ENCODE results near the gene C22orf15. TPM values are rescaled to one million over a fixed set of nuclear protein-coding genes. Genes with fewer than 3 reads are reported as not detected.

Gene C22orf15
- total RNA-seq, 2 donors from 2014 or later, result not detected

GRCh38 chr22:23769321-23769965 lies 6.7 kb downstream of the C22orf15 start:
- intact Hi-C loops (cut with DNase I), result loop anchor here (5.0 kb wide), 1 partner anchor 227 kb away; no protein-coding TSS in a partner anchor
- H3K4me3 ChIP-seq, result no peak overlapping the region

GRCh38 chr22:23772315-23772648 lies 9.5 kb downstream of the C22orf15 start:
- WGBS, result 17% methylated on average over 4 of the region's 6 CpGs

More at GRCh38 chr22:23769321-23769965, 6.7 kb downstream of the C22orf15 start:
- Histone ChIP-seq H3K4me1 (replicated peaks) (peaks cover 6% of the 10 kb centered on the region), H3K9me3 (no peaks in the 10 kb centered on the region), H3K27me3 (replicated peaks; ENCODE audit: insufficient read depth) (no peaks in the 10 kb centered on the region), H3K36me3 (no peaks in the 10 kb centered on the region), H3K27ac (no peak overlapping the region)
- TF ChIP-seq CTCF (IDR thresholded peaks at IDR 0.05) (no peak), POLR2AphosphoS5 (IDR thresholded peaks at IDR 0.05) (no peak), POLR2A (IDR thresholded peaks at IDR 0.05) (no peak)
- 68% methylated on average over 6 of the region's 6 CpGs for WGBS
- no peak for DNase-seq (ENCODE audit: low spot score)

GRCh38 chr22:23772649-23773473 lies 10.1 kb downstream of the C22orf15 start, which contains the start of gene MMP11:
MMP11 (plus strand) TSS chr22:23772849; CDS start chr22:23772871, 22 bp downstream.
- Histone ChIP-seq H3K27ac (peak within 1 kb of the TSS; percentile 31 to 62), H3K9me3 (no peaks in the 10 kb centered on the region), H3K36me3 (no peaks in the 10 kb centered on the region), H3K4me3 (peak within 1 kb of the TSS; percentile 39 to 48), H3K4me1 (replicated peaks) (peaks cover 4% of the 10 kb centered on the region), H3K27me3 (replicated peaks; ENCODE audit: insufficient read depth) (no peaks in the 10 kb centered on the region)
- TF ChIP-seq POLR2A (IDR thresholded peaks at IDR 0.05) (no peak), CTCF (IDR thresholded peaks at IDR 0.05) (peak in 1 of 4 experiments; percentile 9), POLR2AphosphoS5 (IDR thresholded peaks at IDR 0.05) (no peak)
- 14% methylated on average over 16 of the region's 79 CpGs for WGBS
- DNase-seq (ENCODE audit: low spot score), result peak; percentile 33
- intact Hi-C loops (cut with DNase I), result no loop called here

More at GRCh38 chr22:23772315-23772648, 9.5 kb downstream of the C22orf15 start:
- H3K27ac ChIP-seq, result peak overlapping the region; percentile 31 to 62
- peaks cover 4% of the 10 kb centered on the region for H3K4me1 ChIP-seq (replicated peaks)
- intact Hi-C loops (cut with DNase I), result no loop called here
- TF ChIP-seq POLR2AphosphoS5 (IDR thresholded peaks at IDR 0.05), result no peak
- TF ChIP-seq POLR2A (IDR thresholded peaks at IDR 0.05), result no peak
- TF ChIP-seq CTCF (IDR thresholded peaks at IDR 0.05), result no peak
- no peaks in the 10 kb centered on the region for H3K27me3 ChIP-seq (replicated peaks; ENCODE audit: insufficient read depth)
- no peak for DNase-seq (ENCODE audit: low spot score)
- H3K4me3 ChIP-seq, result peak overlapping the region; percentile 39 to 48
- no peaks in the 10 kb centered on the region for H3K36me3 ChIP-seq
- H3K9me3 ChIP-seq, result no peaks in the 10 kb centered on the region

GRCh38 chr22:23773483-23774113 lies 10.8 kb downstream of the C22orf15 start:
- no peak for DNase-seq (ENCODE audit: low spot score)
- Histone ChIP-seq H3K27me3 (replicated peaks; ENCODE audit: insufficient read depth) (no peaks in the 10 kb centered on the region), H3K36me3 (no peaks in the 10 kb centered on the region), H3K4me1 (replicated peaks) (peaks cover 4% of the 10 kb centered on the region), H3K27ac (peak overlapping the region in 1 of 2 donors; percentile 15), H3K9me3 (no peaks in the 10 kb centered on the region), H3K4me3 (no peak overlapping the region)
- intact Hi-C loops (cut with DNase I), result no loop called here
- 52% methylated on average over 7 of the region's 7 CpGs for WGBS
- no peak for TF ChIP-seq CTCF (IDR thresholded peaks at IDR 0.05)
